ENCODE results near the gene IGF1R. TPM values are rescaled to one million over a fixed set of nuclear protein-coding genes. Genes with fewer than 3 reads are reported as not detected.

IGF1R gene
- polyA plus RNA-seq, 1 experiment = 21.6 TPM

GRCh38 chr15:98744506-98744905 is 96.2 kb downstream of the IGF1R start:
- no peaks in the 10 kb centered on the region for H3K27me3 ChIP-seq (ENCODE audit: control insufficient read depth, insufficient read depth, low read length)
- ChIA-PET CTCF (interaction anchor here (1.1 to 1.6 kb wide), 2 partner anchors 35 to 107 kb away, joined by 3 read pairs; no protein-coding TSS in a partner anchor), POLR2A (interaction anchor here (0.7 to 1.0 kb wide), 2 partner anchors 16 to 80 kb away, joined by 3 to 7 read pairs; no protein-coding TSS in a partner anchor)
- H3K4me3 ChIP-seq (ENCODE audit: low read depth, low read length) = no peak overlapping the region
- no peak for DNase-seq (ENCODE audit: low read depth, low spot score)
- H3K27ac ChIP-seq (ENCODE audit: low read depth, low read length) = no peak overlapping the region
- H3K9me3 ChIP-seq (ENCODE audit: control insufficient read depth, insufficient read depth, low read length) = no peaks in the 10 kb centered on the region
- TF ChIP-seq, protein P1, sequence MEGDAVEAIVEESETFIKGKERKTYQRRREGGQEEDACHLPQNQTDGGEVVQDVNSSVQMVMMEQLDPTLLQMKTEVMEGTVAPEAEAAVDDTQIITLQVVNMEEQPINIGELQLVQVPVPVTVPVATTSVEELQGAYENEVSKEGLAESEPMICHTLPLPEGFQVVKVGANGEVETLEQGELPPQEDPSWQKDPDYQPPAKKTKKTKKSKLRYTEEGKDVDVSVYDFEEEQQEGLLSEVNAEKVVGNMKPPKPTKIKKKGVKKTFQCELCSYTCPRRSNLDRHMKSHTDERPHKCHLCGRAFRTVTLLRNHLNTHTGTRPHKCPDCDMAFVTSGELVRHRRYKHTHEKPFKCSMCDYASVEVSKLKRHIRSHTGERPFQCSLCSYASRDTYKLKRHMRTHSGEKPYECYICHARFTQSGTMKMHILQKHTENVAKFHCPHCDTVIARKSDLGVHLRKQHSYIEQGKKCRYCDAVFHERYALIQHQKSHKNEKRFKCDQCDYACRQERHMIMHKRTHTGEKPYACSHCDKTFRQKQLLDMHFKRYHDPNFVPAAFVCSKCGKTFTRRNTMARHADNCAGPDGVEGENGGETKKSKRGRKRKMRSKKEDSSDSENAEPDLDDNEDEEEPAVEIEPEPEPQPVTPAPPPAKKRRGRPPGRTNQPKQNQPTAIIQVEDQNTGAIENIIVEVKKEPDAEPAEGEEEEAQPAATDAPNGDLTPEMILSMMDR (IDR thresholded peaks at IDR 0.05; ENCODE audit: low read depth, low read length) = no peak

GRCh38 chr15:98745179-98745578 is 96.8 kb downstream of the IGF1R start:
- POLR2A ChIA-PET = interaction anchor here (0.7 kb wide), 1 partner anchor 81 kb away, joined by 7 read pairs; no protein-coding TSS in a partner anchor
- CTCF ChIA-PET = interaction anchor here (1.1 to 1.6 kb wide), 2 partner anchors 34 to 106 kb away, joined by 3 read pairs; no protein-coding TSS in a partner anchor
- Histone ChIP-seq H3K9me3 (ENCODE audit: control insufficient read depth, insufficient read depth, low read length) (no peaks in the 10 kb centered on the region), H3K4me3 (ENCODE audit: low read depth, low read length) (no peak overlapping the region), H3K27me3 (ENCODE audit: control insufficient read depth, insufficient read depth, low read length) (no peaks in the 10 kb centered on the region), H3K27ac (ENCODE audit: low read depth, low read length) (no peak overlapping the region)
- TF ChIP-seq, protein P1 (IDR thresholded peaks at IDR 0.05; ENCODE audit: low read depth, low read length) = no peak
- DNase-seq (ENCODE audit: low read depth, low spot score) = no peak

GRCh38 chr15:98745650-98746374 is 97.5 kb downstream of the IGF1R start:
- CTCF ChIA-PET = no interaction called here
- Histone ChIP-seq H3K27ac (ENCODE audit: low read depth, low read length) (no peak overlapping the region), H3K4me3 (ENCODE audit: low read depth, low read length) (no peak overlapping the region), H3K27me3 (ENCODE audit: control insufficient read depth, insufficient read depth, low read length) (no peaks in the 10 kb centered on the region), H3K9me3 (ENCODE audit: control insufficient read depth, insufficient read depth, low read length) (no peaks in the 10 kb centered on the region)
- TF ChIP-seq, protein P1 (IDR thresholded peaks at IDR 0.05; ENCODE audit: low read depth, low read length) = no peak
- no peak for DNase-seq (ENCODE audit: low read depth, low spot score)
- POLR2A ChIA-PET = no interaction called here

- Histone ChIP-seq H3K27ac (ENCODE audit: low read depth, low read length) (no peak overlapping the region), H3K4me3 (ENCODE audit: low read depth, low read length) (no peak overlapping the region), H3K27me3 (ENCODE audit: control insufficient read depth, insufficient read depth, low read length) (no peaks in the 10 kb centered on the region), H3K9me3 (ENCODE audit: control insufficient read depth, insufficient read depth, low read length) (no peaks in the 10 kb centered on the region)
- no peak for DNase-seq (ENCODE audit: low read depth, low spot score)
- TF ChIP-seq, protein P1 (IDR thresholded peaks at IDR 0.05; ENCODE audit: low read depth, low read length) = no peak
- CTCF ChIA-PET = no interaction called here
- POLR2A ChIA-PET = no interaction called here
Observed at GRCh38 chr15:98746375-98747155, 98.2 kb downstream of the IGF1R start.

DNA sequence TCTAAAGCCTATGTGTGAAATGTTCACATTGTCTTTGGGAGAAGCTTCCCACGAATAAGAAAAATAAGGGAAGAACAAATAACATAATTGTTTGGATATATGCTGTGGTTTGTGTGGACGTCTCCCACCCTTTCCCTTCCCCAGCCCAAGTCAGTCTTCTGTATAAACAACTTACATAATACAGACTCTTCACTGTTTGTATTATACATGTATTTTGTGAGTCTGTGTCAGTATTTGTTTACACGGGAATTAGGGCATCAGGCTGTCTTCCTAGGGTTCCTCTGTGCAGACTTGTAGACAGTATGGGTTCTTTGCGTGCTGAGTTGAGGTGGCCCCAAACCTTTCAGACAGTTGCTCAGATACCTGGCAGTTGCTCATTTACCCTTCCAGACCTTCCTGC is 103.4 kb downstream of the IGF1R start:
- ChIA-PET CTCF (interaction anchor here (2.5 kb wide), 1 partner anchor 27 kb away, joined by 8 read pairs; no protein-coding TSS in a partner anchor), POLR2A (no interaction called here)
- Histone ChIP-seq H3K4me3 (ENCODE audit: low read depth, low read length) (no peak overlapping the region), H3K9me3 (ENCODE audit: control insufficient read depth, insufficient read depth, low read length) (no peaks in the 10 kb centered on the region), H3K27ac (ENCODE audit: low read depth, low read length) (no peak overlapping the region), H3K27me3 (ENCODE audit: control insufficient read depth, insufficient read depth, low read length) (no peaks in the 10 kb centered on the region)
- DNase-seq (ENCODE audit: low read depth, low spot score) = no peak
- TF ChIP-seq, protein P1 (IDR thresholded peaks at IDR 0.05; ENCODE audit: low read depth, low read length) = no peak

All from AG04450 (cell line).